GM19240 (cell line): ENCODE measurements around the gene AP4E1.
"Not testable (repeated sequence)": the region's sequence is repeated elsewhere in the genome, so short reads cannot be mapped to it uniquely, and the experiment has no call there.

Experiments used
- DNase-seq: peaks from one replicate; pipeline ENCODE4 v3.0.0; 2011; ENCODE audit warnings: low spot score; ENCODE audit not compliant: insufficient read length

AP4E1 gene

GRCh38 chr15:50945725-50946124, 37.2 kb downstream of the AP4E1 start:
- DNase-seq = no peak

GRCh38 chr15:50950745-50951144, 42.3 kb downstream of the AP4E1 start:
- DNase-seq = not testable (repeated sequence)

GRCh38 chr15:50953302-50953701, 44.8 kb downstream of the AP4E1 start:
- DNase-seq = no peak

GRCh38 chr15:50954837-50955236, 46.4 kb downstream of the AP4E1 start:
- not testable (repeated sequence) for DNase-seq

GRCh38 chr15:50959717-50960116, 51.2 kb downstream of the AP4E1 start:
- DNase-seq = no peak

- DNase-seq = no peak
These were observed 55.6 kb downstream of the AP4E1 start for GRCh38 chr15:50964075-50964474.

GRCh38 chr15:50968353-50968752, 59.9 kb downstream of the AP4E1 start:
- no peak for DNase-seq

GRCh38 chr15:50970524-50970923, 62.0 kb downstream of the AP4E1 start:
- DNase-seq = no peak

GRCh38 chr15:50971115-50971514, 62.6 kb downstream of the AP4E1 start:
- DNase-seq = no peak

- DNase-seq = no peak
These were observed 63.1 kb downstream of the AP4E1 start for GRCh38 chr15:50971542-50971941.

- DNase-seq = no peak
These were observed 65.1 kb downstream of the AP4E1 start for GRCh38 chr15:50973605-50974004.

- DNase-seq = no peak
These were observed 68.7 kb downstream of the AP4E1 start for GRCh38 chr15:50977162-50977561.

GRCh38 chr15:50978580-50978979, 70.1 kb downstream of the AP4E1 start:
- DNase-seq = no peak

- no peak for DNase-seq
These were observed 70.6 kb downstream of the AP4E1 start for GRCh38 chr15:50979041-50979440.

GRCh38 chr15:50993598-50993997, 85.1 kb downstream of the AP4E1 start:
- no peak for DNase-seq

GRCh38 chr15:50996641-50997040, 88.2 kb downstream of the AP4E1 start:
- DNase-seq = no peak

GRCh38 chr15:50997371-50998051, 89.0 kb downstream of the AP4E1 start:
- DNase-seq = no peak

GRCh38 chr15:51004103-51004551, 95.6 kb downstream of the AP4E1 start:
- DNase-seq = no peak

GRCh38 chr15:51006336-51006985, 98.0 kb downstream of the AP4E1 start:
- DNase-seq = no peak

GRCh38 chr15:51007131-51007666, 98.7 kb downstream of the AP4E1 start:
- no peak for DNase-seq

GRCh38 chr15:51011212-51011611, 102.7 kb downstream of the AP4E1 start:
- DNase-seq = no peak

GRCh38 chr15:51016615-51017014, 108.1 kb downstream of the AP4E1 start:
- no peak for DNase-seq

GRCh38 chr15:51022206-51022605, 113.7 kb downstream of the AP4E1 start:
- no peak for DNase-seq
